IPS DF 19.7 (cell line): ENCODE results near the gene ST6GALNAC6.

Experiments
- DNase-seq: peaks from one replicate; pipeline ENCODE4 v3.0.0-alpha.2; 2013; ENCODE audit warnings: low read depth, low spot score

The ST6GALNAC6 gene

GRCh38 chr9:127931092-127931881 lies 31.9 kb upstream of the ST6GALNAC6 start:
- no peak for DNase-seq

DNA sequence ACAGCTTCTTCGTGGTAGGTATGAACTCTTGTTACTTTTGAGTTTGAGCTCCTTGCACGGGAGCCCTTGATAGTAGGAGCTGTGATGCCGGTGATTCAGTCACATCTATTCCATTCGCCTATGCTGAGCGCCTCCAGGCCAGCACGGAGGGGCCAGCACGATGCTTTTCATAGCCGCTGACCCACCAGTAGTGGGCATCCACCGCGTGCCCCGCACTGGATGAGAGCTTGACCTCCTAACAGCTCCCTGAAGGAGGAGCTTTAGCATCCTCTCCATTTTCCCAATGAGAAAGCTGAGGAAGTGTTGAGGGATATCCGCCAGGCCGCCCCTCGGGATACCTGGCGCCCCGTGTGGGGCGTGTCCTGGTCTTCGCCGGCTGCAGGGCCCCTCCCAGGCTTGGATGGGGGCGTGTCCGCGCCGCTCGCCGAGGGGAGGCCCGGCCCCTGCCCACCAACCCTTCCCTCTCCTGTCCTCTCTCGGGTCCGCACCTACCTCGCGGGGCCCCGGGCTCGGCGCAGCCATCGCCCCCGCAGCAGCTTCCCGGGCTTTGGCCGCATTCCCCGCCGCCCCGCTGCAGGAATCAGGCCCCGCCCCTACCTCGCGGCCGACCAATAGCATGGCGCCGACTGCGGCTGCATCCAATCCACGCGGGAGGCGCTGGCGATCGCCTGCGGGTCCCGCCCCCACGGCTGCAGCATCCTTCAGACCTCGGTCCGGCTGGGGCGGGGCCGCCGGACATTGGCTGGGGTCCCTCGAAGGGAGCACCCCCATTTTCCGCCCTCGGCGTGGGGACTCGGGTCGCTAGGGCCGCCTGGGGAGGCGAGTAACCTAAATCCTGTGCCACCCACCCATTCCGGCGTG lies 31.1 kb upstream of the ST6GALNAC6 start, which contains the start of gene PIP5KL1:
PIP5KL1 (minus strand) TSS at position 547 of the 861 bp plus-strand sequence; CDS start at position 522, 25 bp downstream.
- DNase-seq: no peak

DNA sequence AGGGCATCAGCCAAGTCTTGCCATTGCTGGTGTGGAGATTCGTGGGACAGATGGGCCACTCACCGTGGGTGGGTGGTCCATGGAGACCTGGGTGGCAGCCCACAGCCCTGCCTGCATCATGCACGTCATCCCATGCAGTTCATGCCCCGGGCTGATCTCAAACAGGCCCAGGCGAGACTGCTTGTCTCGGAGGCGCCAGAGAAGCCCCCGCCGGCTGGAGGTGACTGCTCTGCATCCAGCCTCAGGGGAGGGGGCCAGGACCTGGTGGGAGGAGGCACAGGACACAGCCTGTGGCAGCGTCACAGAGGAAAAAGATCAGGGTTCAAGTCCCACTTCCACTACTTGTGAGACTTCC lies 30.2 kb upstream of the ST6GALNAC6 start:
- DNase-seq: no peak

- DNase-seq: no peak
Observed at GRCh38 chr9:127928676-127929624, 29.5 kb upstream of the ST6GALNAC6 start.

DNA sequence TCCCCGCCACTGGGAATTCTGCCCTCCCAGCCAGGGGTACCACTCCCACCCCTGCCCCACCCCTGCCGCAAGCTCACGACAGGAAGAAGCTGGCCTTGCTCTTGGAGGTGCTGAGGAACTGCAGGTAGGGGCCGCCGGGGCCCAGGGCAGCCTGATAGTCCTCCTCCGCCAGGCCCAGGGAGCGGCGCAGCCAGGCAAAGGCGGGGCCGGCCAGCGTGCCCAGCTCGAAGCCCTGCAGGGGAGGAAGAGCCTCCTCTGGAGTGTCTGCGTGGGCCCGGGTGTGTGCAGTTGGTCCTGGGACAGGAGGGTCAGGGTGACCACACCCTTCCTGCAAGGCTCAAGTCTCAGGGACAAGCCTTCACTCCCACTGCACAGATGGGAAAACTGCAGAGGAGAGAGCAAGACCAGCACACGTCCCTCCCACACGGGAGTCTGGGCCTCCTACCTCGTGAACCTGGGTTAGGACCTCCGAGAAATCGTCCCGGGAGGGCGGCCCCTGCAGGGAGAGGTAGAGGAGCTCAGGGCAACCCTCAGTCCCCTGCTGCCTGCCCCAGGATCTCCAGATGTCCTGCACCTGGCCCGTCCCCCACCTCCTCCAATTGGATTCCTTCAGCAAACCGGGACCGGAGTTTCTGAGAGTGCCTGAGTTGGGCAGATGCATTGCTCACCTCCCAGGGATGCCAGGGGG lies 28.7 kb upstream of the ST6GALNAC6 start:
- no peak for DNase-seq

DNA sequence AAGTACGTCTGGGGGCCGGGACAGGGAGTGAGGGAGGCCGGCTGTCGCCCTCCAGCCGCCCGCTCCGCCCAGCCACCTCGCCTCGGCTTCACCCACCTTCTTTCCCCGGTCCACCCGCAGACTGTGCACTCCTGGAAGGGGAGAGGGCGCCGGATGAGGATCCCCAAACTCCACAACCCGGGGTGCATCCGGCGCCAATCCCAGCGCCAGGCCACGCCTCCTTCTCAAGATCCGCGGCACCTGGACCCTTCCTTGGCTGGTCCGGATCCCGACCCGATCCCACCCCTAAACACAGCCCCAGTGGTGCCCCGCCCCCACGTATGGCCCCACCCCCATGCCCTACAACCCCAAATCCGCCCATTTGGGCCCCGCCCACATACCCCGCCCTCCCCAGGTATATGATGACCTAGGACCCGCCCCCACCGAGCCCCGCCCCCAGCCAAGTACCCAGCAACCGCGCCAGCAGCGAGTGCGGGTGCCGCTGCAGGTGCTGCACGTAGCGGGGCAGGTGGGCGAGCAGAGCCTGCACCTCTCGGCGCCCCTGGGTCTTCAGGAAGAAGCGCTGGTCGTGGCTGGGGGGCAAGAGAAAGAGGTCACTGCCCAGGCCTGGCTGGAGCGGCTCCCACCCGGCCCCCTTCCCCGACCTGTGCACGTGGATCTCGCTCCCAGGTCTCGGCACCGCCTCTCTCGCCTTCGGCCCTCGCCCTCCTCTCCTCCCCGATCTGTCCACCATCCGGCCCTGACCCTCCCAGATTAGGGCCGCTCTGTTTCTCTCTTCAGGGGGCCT lies 28.0 kb upstream of the ST6GALNAC6 start:
- DNase-seq: no peak

- no peak for DNase-seq
Observed at GRCh38 chr9:127926906-127927200, 27.4 kb upstream of the ST6GALNAC6 start.

DNA sequence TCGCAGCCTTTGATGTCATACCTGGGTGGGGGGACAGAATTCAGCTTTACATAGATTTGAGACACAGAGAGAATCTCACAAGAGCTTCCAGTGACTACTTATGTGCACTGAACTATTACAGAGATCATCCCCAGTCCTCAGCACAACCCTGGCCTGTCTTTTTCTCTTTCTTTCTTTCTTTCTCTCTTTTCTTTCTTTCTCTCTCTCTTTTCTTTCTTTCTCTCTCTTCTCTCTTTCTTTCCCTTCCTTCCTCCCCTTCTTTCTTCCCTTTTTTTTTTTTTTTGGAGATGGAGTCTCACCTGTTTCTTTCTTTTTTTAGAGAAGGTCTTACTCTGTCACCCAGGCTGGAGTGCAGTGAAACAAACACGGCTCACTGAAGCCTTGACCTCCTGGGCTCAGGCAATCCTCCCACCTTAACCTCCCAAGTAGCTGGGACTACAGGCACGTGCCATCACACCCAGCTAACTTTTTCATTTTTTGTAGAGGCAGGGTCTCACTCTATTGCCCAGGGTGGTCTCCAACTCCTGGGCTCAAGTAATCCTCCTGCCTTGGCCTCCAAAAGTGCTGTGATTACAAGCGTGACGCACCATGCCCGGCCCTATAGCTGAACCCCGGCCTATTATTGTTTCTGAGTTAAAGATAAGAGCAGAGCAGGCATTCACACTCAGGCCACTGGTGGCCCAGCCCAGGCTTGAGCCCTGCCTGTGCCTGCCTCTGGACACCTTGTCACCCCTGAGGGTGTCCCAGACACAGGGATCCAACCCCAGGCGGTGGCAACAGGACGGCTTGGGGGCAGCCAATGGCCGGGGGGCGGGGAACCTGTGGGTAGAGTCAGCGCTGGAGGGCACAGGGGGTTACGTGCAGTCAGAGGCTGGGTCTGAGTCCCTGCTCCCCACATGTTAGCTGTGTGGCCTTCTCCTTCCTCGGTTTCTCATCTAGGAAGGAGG lies 26.8 kb upstream of the ST6GALNAC6 start:
- no peak for DNase-seq

GRCh38 chr9:127924736-127925444 lies 25.5 kb upstream of the ST6GALNAC6 start:
- no peak for DNase-seq

DNA sequence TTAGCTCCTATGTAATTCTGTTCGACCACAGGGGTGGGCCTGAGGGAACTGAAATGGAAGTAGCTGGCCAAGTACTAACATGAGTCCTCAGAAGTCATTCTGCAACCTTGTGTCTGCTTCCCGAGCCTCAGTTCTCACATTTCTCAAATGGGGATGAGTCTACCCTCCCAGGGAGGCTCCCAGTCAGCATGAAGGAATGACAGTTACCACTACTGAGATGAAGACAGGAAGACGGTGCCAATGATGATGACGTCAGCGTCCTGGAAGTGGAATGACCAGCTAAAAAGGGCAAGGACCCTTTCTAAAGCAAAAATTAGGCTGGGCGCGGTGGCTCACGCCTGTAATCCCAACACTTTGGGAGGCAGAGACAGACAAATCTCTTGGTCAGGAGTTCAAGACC lies 24.4 kb upstream of the ST6GALNAC6 start:
- DNase-seq: no peak

- DNase-seq: no peak
Observed at GRCh38 chr9:127923046-127923445, 23.6 kb upstream of the ST6GALNAC6 start.

DNA sequence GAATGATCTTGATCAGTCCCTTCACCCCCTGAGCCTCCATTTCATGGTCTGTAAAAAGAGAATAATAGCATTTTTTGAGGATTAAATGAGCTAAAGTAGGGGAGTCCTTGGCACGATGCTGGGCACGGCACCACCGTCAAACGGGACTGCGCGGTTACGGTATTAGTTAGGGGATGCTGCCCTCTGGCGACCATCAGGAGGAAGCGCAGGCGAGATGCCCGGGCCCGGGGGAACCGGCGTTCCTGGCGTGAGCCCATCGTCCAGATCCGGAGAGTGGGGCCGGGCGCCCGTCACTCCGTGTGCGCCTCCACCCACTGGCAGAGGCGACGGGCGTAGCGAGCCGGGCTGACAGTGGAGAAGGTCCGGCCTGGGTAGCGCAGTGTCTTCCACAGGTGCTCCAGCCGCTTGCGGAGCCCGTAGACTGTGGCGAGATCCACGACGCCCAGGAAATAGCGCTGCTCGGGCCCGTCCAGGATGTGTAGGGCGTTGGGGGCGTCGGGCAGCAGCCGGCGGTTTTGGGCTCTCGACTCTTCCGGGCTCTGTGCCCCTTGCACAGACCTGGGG lies 22.2 kb upstream of the ST6GALNAC6 start:
- DNase-seq: no peak

GRCh38 chr9:127920794-127921193 lies 21.4 kb upstream of the ST6GALNAC6 start:
- DNase-seq: no peak

DNA sequence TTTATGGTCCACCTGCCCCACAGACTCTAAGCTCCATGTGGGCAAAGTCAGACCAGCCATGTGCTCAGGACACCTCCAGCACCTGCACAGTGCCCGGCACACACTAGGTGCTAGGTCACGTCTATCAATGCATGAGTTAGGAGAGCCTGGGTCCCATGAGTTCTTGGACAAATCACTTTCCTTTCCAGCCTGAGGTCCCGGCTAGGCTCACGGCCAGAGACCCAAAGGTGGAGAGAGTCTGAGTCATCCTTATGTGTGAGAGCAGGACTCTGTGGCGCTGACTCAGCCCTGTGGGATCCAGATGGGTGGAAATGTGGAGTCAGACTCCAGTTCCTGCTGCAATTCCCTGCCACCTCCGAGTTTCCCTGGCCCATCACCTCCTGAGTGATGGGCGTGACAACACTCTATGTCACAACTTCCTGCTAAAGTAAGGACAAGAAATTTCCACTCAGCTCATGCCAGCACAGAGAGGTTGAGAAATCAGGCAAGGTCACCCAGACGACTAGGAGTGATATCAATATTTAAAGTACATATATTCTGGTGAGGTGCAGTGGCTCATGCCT lies 19.9 kb upstream of the ST6GALNAC6 start:
- no peak for DNase-seq

- no peak for DNase-seq
Observed at GRCh38 chr9:127918183-127919107, 19.0 kb upstream of the ST6GALNAC6 start.

- no peak for DNase-seq
Observed at GRCh38 chr9:127917603-127918002, 18.2 kb upstream of the ST6GALNAC6 start.
